IPS-NIHi11 (cell line): ENCODE measurements around the gene PCSK5.

Experiments
- DNase-seq: peaks from one replicate; pipeline ENCODE4 v3.0.0; 2012; ENCODE audit warnings: mixed read lengths, low spot score

PCSK5 gene

GRCh38 chr9:76400534-76401096 is 510.1 kb downstream of the PCSK5 start:
- DNase-seq, result no peak

- no peak for DNase-seq
Observed at GRCh38 chr9:76401176-76401575, 510.7 kb downstream of the PCSK5 start.

- DNase-seq, result no peak
Observed at GRCh38 chr9:76401580-76402354, 511.3 kb downstream of the PCSK5 start.

GRCh38 chr9:76403352-76403751 is 512.9 kb downstream of the PCSK5 start:
- DNase-seq, result peak; percentile 10

GRCh38 chr9:76404401-76404800 is 513.9 kb downstream of the PCSK5 start:
- DNase-seq, result no peak

- DNase-seq, result no peak
Observed at GRCh38 chr9:76405340-76405739, 514.9 kb downstream of the PCSK5 start.

- no peak for DNase-seq
Observed at GRCh38 chr9:76405868-76406267, 515.4 kb downstream of the PCSK5 start.
